ENCODE data around the gene PDE4DIP.
"Not testable (repeated sequence)": the region's sequence is repeated elsewhere in the genome, so short reads cannot be mapped to it uniquely, and the experiment has no call there.

The PDE4DIP gene

GRCh38 chr1:148844220-148844619 is at the start of gene PDE4DIP:
PDE4DIP (plus strand) TSS chr1:148844428; CDS start chr1:148844775, 347 bp downstream.
- H3K4me3 ChIP-seq (ENCODE audit: low read depth, low read length); DNase-seq (ENCODE audit: low read depth): not testable (repeated sequence)

- H3K4me3 ChIP-seq (ENCODE audit: low read depth, low read length); DNase-seq (ENCODE audit: low read depth): not testable (repeated sequence)
Observed at GRCh38 chr1:148808268-148808928, 35.8 kb upstream of the PDE4DIP start.

DNA sequence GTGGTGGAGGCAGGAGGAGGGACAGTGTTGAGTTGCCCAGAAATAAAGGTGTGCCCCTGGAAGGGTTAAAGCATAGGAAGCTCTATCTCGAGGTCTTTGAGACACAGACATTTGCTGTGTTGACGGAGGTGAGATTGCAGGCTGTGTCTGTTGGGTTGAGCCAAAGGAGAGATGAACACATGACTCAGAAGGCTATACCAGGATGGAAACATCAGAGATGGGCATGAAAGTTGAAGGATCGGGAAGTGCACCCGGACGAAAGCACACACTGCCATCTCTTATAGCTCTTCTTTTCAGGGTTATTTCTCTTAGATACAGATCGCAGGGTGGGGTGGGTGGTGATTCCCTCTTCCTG is 35.3 kb upstream of the PDE4DIP start:
- DNase-seq (ENCODE audit: low read depth): not testable (repeated sequence)

DNA sequence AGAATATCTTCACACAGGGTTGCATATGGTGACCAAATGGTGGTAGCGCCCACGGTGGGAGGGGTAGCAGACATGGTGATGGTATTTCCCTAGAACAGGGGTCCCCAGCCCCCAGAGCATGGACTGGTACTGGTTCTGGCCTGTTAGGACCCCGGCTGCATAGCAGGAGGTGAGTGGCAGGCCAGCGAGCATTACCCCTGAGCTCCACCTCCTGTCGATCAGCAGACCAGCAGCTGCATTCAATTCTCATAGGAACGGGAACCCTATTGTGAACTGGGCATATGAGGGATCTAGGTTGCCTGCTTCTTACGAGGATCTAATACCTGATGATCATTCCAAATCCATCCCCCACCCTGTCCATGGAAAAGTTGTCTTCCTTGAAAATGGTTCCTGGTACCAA is 22.0 kb upstream of the PDE4DIP start:
- H3K4me3 ChIP-seq (ENCODE audit: low read depth, low read length); DNase-seq (ENCODE audit: low read depth): not testable (repeated sequence)

More for the DNA sequence above, 35.3 kb upstream of the PDE4DIP start:
- not testable (repeated sequence) for H3K4me3 ChIP-seq (ENCODE audit: low read depth, low read length)

- not testable (repeated sequence) for DNase-seq (ENCODE audit: low read depth); H3K4me3 ChIP-seq (ENCODE audit: low read depth, low read length)
Observed at GRCh38 chr1:148823822-148824221, 20.4 kb upstream of the PDE4DIP start.

GRCh38 chr1:148825029-148825428 is 19.2 kb upstream of the PDE4DIP start:
- not testable (repeated sequence) for DNase-seq (ENCODE audit: low read depth); H3K4me3 ChIP-seq (ENCODE audit: low read depth, low read length)

- DNase-seq (ENCODE audit: low read depth); H3K4me3 ChIP-seq (ENCODE audit: low read depth, low read length): not testable (repeated sequence)
Observed at GRCh38 chr1:148828531-148828930, 15.7 kb upstream of the PDE4DIP start.

GRCh38 chr1:148828962-148829361 is 15.3 kb upstream of the PDE4DIP start:
- DNase-seq (ENCODE audit: low read depth); H3K4me3 ChIP-seq (ENCODE audit: low read depth, low read length): not testable (repeated sequence)

- H3K4me3 ChIP-seq (ENCODE audit: low read depth, low read length); DNase-seq (ENCODE audit: low read depth): not testable (repeated sequence)
Observed at GRCh38 chr1:148829365-148829764, 14.9 kb upstream of the PDE4DIP start.

DNA sequence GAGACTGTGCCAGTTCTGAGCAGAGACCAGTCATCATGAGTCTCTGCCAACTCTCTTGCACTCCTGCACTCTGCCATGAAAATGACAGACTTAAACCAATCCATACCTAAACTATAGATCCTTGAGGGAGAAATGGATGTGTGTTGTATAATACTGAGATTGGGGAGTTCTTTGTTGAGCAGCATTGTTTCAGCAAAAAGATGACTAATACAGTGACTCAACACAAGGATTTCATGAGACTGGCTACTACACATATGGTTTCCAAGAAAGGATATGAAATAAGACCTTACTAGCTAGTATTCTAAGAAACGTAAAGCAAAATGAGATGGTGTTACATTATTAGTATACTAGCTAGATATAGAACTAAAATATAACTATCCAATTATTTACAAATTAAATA is 3.0 kb upstream of the PDE4DIP start:
- not testable (repeated sequence) for H3K4me3 ChIP-seq (ENCODE audit: low read depth, low read length); DNase-seq (ENCODE audit: low read depth)

DNA sequence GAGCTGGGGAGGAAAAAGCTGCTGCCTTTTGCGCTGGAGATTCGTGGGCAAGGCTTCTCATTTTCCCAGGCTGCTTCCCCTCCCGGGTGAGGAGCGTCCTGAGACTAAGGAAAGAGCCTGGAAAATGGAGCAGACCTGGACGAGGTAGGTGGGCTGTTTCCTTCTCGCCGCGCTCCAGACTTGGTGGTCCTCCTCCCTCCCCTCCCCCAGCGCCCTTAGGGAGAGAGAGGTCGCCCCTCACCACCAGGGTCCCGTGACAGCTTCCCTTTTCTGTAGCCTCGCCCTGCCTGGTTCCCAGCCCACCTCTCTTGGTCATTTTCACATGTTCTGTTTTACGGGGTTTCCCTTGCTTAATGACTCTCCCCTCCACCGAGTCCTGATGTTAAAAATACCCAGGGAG is 423 bp downstream of the PDE4DIP start:
- not testable (repeated sequence) for DNase-seq (ENCODE audit: low read depth); H3K4me3 ChIP-seq (ENCODE audit: low read depth, low read length)

GRCh38 chr1:148845068-148845467 is 840 bp downstream of the PDE4DIP start:
- H3K4me3 ChIP-seq (ENCODE audit: low read depth, low read length); DNase-seq (ENCODE audit: low read depth): not testable (repeated sequence)

GRCh38 chr1:148850347-148850746 is 6.1 kb downstream of the PDE4DIP start:
- not testable (repeated sequence) for DNase-seq (ENCODE audit: low read depth); H3K4me3 ChIP-seq (ENCODE audit: low read depth, low read length)

DNA sequence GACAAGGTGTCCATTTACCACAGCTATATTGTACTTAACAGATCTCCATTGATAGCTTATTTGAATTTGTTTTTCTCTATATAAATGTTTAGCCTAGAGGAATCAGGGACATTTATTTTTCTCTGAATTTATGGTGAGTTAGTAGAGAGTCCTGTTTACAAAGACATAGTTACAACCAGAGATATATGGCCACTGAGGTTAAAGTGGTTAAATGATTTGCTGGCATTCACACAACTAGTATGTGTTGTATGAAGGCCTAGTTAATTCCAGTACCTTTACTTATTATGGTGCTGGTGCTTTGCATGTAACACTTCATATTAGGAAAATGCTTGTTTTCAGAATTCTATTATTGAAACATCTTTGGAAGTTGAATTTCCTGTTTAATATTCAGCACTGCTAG is 6.6 kb downstream of the PDE4DIP start:
- not testable (repeated sequence) for H3K4me3 ChIP-seq (ENCODE audit: low read depth, low read length); DNase-seq (ENCODE audit: low read depth)

GRCh38 chr1:148851684-148852083 is 7.5 kb downstream of the PDE4DIP start:
- H3K4me3 ChIP-seq (ENCODE audit: low read depth, low read length); DNase-seq (ENCODE audit: low read depth): not testable (repeated sequence)

- not testable (repeated sequence) for H3K4me3 ChIP-seq (ENCODE audit: low read depth, low read length); DNase-seq (ENCODE audit: low read depth)
Observed at GRCh38 chr1:148853363-148853762, 9.1 kb downstream of the PDE4DIP start.

- H3K4me3 ChIP-seq (ENCODE audit: low read depth, low read length); DNase-seq (ENCODE audit: low read depth): not testable (repeated sequence)
Observed at GRCh38 chr1:148854063-148854462, 9.8 kb downstream of the PDE4DIP start.

GRCh38 chr1:148855367-148855766 is 11.1 kb downstream of the PDE4DIP start:
- DNase-seq (ENCODE audit: low read depth); H3K4me3 ChIP-seq (ENCODE audit: low read depth, low read length): not testable (repeated sequence)

GRCh38 chr1:148860049-148860448 is 15.8 kb downstream of the PDE4DIP start:
- H3K4me3 ChIP-seq (ENCODE audit: low read depth, low read length); DNase-seq (ENCODE audit: low read depth): not testable (repeated sequence)

DNA sequence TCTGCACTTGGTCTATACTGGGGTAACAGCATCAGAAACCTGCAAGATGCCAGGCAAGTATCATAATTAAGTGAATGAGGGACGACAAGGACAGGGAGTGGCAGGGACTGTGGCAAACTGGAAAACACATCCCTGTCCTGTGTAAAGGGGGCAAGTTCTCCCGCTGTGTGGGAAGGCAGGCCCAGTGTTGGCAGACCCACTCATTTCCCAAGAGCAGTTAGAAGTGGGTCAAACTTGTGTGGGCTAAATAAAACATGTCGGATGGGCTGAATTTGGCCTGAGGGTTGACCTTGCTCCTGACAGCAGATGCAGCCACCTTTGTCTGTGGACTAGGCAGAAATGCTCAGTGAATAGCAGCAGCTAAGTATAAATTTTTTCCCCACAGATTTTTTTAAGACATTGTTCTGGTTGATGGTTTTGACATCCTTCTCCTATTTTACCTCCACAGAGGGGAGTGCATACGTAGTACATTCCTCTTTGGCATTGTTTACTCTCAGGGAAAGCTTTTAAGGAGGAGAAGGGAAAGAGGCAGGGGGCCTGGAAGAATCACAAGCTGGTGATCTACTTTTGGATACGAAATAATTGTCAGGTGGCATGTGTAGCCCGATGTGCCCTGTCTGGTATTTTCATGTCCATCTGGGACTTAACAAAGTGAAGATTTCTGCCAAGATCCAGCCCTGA is 16.5 kb downstream of the PDE4DIP start:
- not testable (repeated sequence) for H3K4me3 ChIP-seq (ENCODE audit: low read depth, low read length); DNase-seq (ENCODE audit: low read depth)

All from LNCaP clone FGC (cell line).